Measurements from ENCODE around the gene GRID1.

Gene GRID1

GRCh38 chr10:86336341-86336740 is 30.3 kb downstream of the GRID1 start:
- peak; percentile 13 for DNase-seq

DNA sequence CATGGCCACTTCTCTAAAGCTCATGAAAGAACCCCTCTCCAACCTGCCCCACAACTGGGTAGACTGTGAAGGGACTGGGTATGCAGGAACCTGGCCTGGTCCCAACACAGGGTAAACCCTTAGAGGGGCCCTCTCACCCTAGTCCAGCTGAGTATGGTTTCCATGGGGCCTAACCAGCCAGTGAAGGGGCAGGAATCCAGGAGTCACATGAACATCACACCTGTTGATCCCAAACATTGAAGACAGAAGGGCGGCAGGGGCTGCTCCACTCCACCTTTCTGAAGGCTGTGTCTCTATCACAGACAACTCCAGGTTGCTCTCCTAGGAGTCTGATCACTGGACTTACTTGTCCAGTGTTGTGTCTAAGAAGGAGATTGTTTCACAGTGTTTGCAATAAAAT is 30.8 kb downstream of the GRID1 start:
- peak; percentile 17 for DNase-seq

GRCh38 chr10:86335257-86335656 is 31.3 kb downstream of the GRID1 start:
- DNase-seq, result peak; percentile 2

- peak; percentile 2 for DNase-seq
Observed at GRCh38 chr10:86334488-86335085, 32.0 kb downstream of the GRID1 start.

DNA sequence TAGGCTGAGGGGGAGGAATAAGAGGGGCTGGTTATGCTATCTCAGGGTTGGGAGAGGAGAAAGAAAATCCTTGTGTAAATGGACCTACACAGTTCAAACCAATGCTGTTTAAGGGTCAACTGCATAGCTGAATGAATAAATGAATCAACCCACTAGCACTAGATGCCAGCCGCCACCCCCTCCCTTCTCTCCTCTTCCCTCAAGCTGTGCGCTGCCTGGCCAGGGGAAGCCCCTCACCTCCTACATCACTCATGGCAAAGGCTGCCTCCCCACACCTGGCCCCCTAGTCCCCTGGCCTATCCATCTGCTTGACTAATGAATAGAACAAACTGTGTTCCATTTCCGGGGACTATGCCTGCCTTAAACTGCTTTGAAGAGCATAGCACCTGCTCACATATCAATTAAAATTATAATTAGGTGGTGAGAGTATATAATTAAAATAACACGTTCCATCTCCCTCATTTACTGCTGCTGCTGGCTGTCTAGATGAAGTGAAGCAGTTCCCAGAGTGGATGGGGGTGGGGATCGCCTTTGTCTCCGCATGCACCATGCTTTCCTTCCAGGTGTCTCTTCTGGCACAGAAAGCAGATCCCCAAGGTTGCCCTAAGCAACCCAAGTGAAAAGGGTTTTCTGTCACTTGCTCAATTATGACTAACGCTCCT is 32.6 kb downstream of the GRID1 start:
- peak; percentile 24 for DNase-seq

GRCh38 chr10:86331861-86332260 is 34.7 kb downstream of the GRID1 start:
- DNase-seq, result peak; percentile 23

- peak; percentile 34 for DNase-seq
Observed at GRCh38 chr10:86330778-86331763, 35.5 kb downstream of the GRID1 start.

GRCh38 chr10:86329896-86330680 is 36.5 kb downstream of the GRID1 start:
- peak; percentile 29 for DNase-seq

DNA sequence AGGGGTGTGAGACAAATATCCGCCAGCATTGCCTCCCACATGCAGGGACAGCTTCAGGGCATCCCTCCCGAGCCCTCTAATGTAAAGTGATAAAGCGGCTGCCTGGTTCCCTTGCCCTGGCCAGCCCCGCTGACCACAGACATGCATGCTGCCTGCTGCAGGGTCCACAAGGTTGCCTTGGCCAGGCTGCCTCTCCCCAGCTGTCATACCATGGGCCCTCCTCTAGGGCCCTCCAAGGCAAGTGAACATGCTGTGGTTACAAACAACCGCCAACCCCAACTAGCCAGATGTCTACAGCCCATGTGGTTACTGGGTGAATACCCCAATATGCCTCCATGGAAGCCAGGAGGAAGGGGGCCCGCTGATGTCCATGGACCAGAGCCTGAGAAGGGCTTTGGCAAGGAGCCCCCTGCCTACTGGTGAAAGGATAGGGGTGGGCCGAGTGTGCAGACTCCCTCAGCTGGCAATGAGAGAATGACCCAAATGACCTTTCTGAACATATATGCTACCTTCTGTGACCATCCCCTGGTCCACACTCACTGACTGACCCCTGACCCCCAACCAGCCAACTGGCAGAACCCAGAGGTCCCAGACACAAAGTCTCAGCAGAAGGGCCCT is 37.4 kb downstream of the GRID1 start:
- peak; percentile 27 for DNase-seq

DNA sequence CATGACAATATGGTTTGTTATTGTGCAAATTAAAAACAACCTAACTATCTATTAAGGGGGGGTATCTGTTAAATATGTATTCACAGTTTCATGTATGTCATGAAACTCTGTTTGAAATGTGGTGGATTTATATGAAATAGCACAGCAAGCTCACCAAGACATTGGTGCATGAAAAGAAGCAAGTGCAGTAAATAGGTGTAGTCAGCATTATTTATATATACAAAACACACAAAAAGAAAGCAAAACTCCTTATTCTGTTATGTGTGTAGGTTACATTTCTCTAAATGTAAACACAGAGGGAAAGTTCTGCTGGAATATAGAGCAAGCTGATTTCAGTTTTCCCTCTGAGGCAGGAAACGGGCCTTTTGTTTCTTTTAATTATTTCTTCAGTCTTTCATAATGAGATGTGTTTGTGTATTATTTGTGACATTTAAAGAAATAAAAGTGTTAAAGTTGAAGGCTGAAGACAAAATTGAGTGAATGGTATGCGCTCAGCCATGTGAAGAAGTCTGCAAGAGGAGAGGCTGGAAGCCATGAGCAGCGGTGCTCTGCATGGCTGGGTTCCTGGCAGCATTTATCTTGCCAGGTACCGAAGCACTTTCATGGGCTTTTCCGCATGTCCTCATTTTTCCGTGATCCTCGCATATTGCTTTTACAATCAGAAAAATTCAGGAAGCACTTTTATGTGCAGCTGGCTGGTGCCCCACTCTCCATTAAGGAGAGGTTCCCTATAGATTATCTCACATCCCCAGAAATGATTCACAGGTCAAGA is 38.5 kb downstream of the GRID1 start:
- DNase-seq, result peak; percentile 30

DNA sequence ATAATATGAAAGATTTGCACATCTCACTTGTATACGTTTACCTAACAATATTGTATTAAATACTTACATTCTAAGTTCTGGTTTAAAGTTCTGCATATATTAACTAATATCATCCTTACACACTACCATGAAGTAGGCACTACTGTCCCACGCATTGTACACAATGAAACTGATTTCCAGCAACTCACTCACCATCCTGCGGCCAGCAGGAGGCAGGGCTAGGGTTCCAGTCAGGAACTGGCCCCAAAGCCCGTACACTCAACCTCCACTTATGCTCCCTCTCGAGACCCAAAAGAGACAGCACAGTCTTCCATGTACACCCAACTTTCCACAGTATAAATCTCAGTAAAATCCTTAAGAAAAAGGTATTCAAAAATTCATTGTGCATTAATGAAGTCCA is 41.4 kb downstream of the GRID1 start:
- DNase-seq, result no peak

- DNase-seq, result peak; percentile 20
Observed at GRCh38 chr10:86321568-86321967, 45.0 kb downstream of the GRID1 start.

- peak; percentile 9 for DNase-seq
Observed at GRCh38 chr10:86319676-86320075, 46.9 kb downstream of the GRID1 start.

GRCh38 chr10:86317949-86318725 is 48.5 kb downstream of the GRID1 start:
- peak; percentile 34 for DNase-seq

DNA sequence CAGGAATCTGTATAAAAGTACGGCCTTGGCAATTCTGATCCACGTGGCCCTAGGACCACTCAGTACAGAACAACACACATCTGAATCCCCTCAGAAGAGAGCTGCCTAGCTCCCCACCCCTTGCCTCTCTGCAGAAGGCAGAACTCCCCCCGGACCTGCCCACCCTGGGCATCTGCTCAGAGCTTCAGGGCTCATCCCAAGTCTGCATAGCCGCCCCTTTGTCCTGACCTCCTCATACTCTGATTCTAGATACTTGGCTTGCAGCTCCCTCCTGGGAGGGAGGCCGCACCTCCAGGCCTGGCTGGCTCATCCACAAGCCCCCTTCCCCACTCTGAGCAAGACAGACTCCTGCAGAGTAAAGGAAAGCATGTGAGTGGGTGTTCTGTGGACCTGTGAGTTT is 49.6 kb downstream of the GRID1 start:
- DNase-seq, result peak; percentile 7

DNA sequence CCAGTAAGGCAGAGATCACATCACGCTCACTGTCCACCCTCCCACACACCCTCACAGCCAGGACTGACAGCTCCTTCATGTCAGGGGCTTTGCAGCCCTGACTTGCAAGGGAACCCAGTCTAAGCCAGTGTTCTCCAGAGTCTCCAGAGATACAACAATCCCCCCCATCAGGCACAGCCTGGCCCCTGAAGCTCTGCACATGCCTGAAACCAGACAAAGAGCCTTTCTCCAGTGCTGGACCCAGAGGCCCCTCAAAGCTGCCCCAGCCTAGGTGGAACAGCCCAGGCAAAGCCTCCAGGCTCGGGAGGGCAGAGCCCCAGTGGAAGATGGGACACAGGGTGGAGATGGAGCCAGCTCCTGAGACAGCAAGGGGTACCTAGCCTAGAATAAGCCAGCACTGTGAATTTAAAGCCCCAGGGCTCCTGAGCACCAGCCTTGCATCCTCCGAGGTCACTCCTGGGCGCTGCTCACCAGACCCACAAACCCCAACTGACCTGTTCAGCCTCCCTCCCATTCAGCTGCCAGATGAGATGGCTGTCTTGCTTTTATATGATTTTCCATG is 50.2 kb downstream of the GRID1 start:
- peak; percentile 9 for DNase-seq

GRCh38 chr10:86315549-86315942 is 51.0 kb downstream of the GRID1 start:
- peak; percentile 4 for DNase-seq

DNA sequence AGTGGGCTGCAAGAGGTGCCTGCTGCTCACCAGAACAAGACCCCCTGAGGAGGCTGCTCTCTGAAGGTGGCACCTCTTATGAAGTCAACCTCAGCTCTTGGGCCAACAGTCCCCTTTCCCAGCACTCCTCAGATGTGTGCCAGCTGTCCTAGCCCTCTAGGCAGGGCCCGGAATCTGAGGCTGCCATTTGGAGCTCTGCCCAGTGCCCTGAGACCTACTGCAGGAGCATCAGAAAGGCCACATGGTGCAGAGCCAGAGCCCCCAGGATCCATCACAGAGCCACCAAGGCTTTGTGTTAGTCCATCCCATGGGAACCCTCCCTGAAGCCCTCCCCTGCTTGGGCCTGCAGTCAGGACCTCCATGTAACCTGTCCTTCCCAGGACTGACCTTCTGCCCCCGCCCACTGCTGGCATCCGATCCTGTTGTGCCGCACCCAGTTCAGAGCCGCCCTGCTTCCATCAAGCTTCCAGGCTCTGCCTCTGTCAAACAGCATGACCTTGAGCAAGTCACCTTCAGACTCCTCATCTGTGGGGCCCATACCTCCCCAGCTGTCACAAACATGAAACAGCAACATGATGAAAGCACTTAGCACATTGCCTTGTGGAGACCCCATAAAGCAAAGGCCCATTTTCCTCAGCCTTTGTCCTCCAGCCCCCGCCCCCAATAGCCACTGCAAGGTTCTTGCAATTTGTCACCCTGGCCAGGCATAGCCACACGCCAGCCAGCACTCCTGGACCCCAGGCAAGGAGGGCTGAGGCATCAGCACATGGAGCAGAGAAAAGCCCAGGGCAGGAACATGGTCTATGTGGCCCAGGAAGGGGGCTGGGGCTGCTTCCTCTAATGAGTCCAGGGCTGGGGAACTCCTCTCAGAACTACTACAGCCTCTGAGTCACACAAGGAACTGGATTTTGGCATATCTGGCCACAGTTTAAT is 51.7 kb downstream of the GRID1 start:
- DNase-seq, result peak; percentile 32

DNA sequence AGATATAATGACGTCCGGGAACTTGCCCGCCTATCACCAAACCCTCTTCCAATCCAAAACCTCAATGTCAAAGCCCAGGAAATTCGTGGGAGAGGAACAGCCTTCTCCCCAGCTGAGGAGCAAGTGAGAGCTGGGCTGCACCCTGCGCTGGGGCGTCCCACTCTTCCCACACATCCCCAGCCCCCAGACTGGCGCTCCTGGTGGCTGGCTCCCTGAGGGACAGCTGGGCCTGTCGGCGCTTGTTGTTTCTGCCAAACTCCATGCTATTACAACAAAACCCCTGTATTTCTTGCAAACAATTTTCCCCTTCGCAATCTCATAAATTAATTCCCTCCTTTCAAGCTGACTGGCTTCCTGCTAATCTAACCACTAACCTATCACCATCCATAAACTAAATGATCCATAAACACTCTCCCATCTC is 53.0 kb downstream of the GRID1 start:
- DNase-seq, result peak; percentile 11
